GM12878 (cell line): ENCODE measurements around the gene ZNF419. TPM values are rescaled to one million over a fixed set of nuclear protein-coding genes. Genes with fewer than 3 reads are reported as not detected.

Experiments
- CEBPB ChIP-seq, 2 experiments: fragments of 150-350 bp in 1 of 2; IDR thresholded peaks; 2 replicates each; pipeline ENCODE4 v1.6.1; 2012 to 2014; ENCODE audit warnings: low read depth in 2 of 2, low read length in 2 of 2, borderline replicate concordance in 1 of 2, inconsistent platforms in 1 of 2
- CTCF ChIP-seq, 3 experiments: IDR thresholded peaks in 2 of 3; conservative IDR thresholded peaks in 1 of 3; 2 replicates each; pipeline ENCODE4 v1.5.1; 2011; ENCODE audit warnings: low read depth in 3 of 3, low read length in 3 of 3, mild to moderate bottlenecking in 3 of 3, control low read depth in 2 of 3, moderate library complexity in 2 of 3, inconsistent platforms in 1 of 3, mixed read lengths in 1 of 3; ENCODE audit not compliant: control insufficient read depth in 2 of 3, insufficient read depth in 1 of 3; ENCODE audit errors: extremely low read depth in 1 of 3
- IKZF1 ChIP-seq: fragments of 450-650 bp; conservative IDR thresholded peaks from 2 replicates; pipeline ENCODE4 v1.6.1; 2017; ENCODE audit warnings: antibody characterized with exemption, mild to moderate bottlenecking
- LARP7 ChIP-seq: fragments of 450-650 bp; IDR thresholded peaks from 2 replicates; pipeline ENCODE4 v1.6.1; 2017; ENCODE audit warnings: mild to moderate bottlenecking
- MLLT1 ChIP-seq: fragments of 450-650 bp; IDR thresholded peaks from 2 replicates; pipeline ENCODE4 v1.6.1; 2016; ENCODE audit warnings: mild to moderate bottlenecking
- MTA3 ChIP-seq: IDR thresholded peaks from 2 replicates; pipeline ENCODE4 v1.6.1; 2012; ENCODE audit warnings: low read length, inconsistent platforms, borderline replicate concordance
- NBN ChIP-seq: fragments of 450-650 bp; IDR thresholded peaks from 2 replicates; pipeline ENCODE4 v1.6.1; 2016
- NR2C1 ChIP-seq: fragments of 450-650 bp; IDR thresholded peaks from 2 replicates; pipeline ENCODE4 v1.6.1; 2017; ENCODE audit warnings: antibody characterized with exemption, mild to moderate bottlenecking, moderate library complexity
- POU2F2 ChIP-seq: IDR thresholded peaks from 3 replicates; pipeline ENCODE4 v1.6.1; 2011; ENCODE audit warnings: low read depth, mild to moderate bottlenecking, low read length, borderline replicate concordance
- RELB ChIP-seq: fragments of 450-650 bp; IDR thresholded peaks from 2 replicates; pipeline ENCODE4 v1.6.1; 2017; ENCODE audit warnings: low read depth, mild to moderate bottlenecking, moderate library complexity
- RFX5 ChIP-seq: IDR thresholded peaks from 2 replicates; pipeline ENCODE4 v1.6.1; 2011; ENCODE audit warnings: low read depth, low read length, improper control_type of control experiment
- SP1 ChIP-seq: IDR thresholded peaks from one replicate; pipeline ENCODE4 v1.6.1; 2011; ENCODE audit warnings: low read depth, low read length
- TBL1XR1 ChIP-seq: IDR thresholded peaks from 2 replicates; pipeline ENCODE4 v1.6.1; 2012; ENCODE audit warnings: low read depth, low read length, improper control_type of control experiment
- ZBTB40 ChIP-seq: fragments of 450-650 bp; IDR thresholded peaks from 2 replicates; pipeline ENCODE4 v1.6.1; 2016; ENCODE audit warnings: mild to moderate bottlenecking, moderate library complexity, borderline replicate concordance
- ZNF274 ChIP-seq: IDR thresholded peaks from one replicate; pipeline ENCODE4 v1.8.0; 2011; ENCODE audit not compliant: insufficient read length, insufficient read depth
- ZNF384 ChIP-seq: IDR thresholded peaks from 2 replicates; pipeline ENCODE4 v1.6.1; 2012; ENCODE audit warnings: low read depth, mild to moderate bottlenecking, low read length, improper control_type of control experiment, borderline replicate concordance
- ZSCAN29 ChIP-seq: fragments of 450-650 bp; IDR thresholded peaks from 2 replicates; pipeline ENCODE4 v1.6.1; 2017; ENCODE audit warnings: mild to moderate bottlenecking, moderate library complexity
- polyA plus RNA-seq, 11 experiments: library from polyadenylated mRNA; depleted of rRNA in 4 of 11; unstranded in 6 of 11; stranded (reverse) in 5 of 11; fragments of >200 nt; fragmentation: Nextera tagmentation in 4 of 11; fragmentation: Illumina TruSeq in 1 of 11; extraction: Ambion mirVana in 4 of 11; extraction: Trizol in 1 of 11; gene quantifications; 1 replicate in 1 of 11; 2 replicates in 10 of 11; pipeline versions ENCODE4 v1.2.1 to v1.2.3, GENCODE V29; 2011 to 2016; ENCODE audit warnings: inconsistent platforms in 2 of 11, missing spikeins in 2 of 11, low read depth in 1 of 11
- total RNA-seq, 4 experiments: library from RNA; depleted of rRNA in 3 of 4; stranded (reverse); fragments of >200 nt in 3 of 4; fragmentation: Illumina TruSeq in 1 of 4; extraction: Trizol in 1 of 4; gene quantifications; 2 replicates each; pipeline versions ENCODE4 v1.2.1 to v1.2.3, GENCODE V29; 2013 to 2021

The ZNF419 gene
- total and polyA plus RNA-seq, 10 of the 15 experiments (the other 5 are each of a cell fraction or from before 2014, with no cell fraction given): 0.98 to 12.8 (median 7.3) TPM

- no peak for TF ChIP-seq ZNF274
- no peak for TF ChIP-seq LARP7
- TF ChIP-seq RELB: peak; percentile 84
- no peak for TF ChIP-seq NBN
- TF ChIP-seq ZBTB40: peak; percentile 96
- TF ChIP-seq POU2F2: no peak
- no peak for TF ChIP-seq RFX5
- peak; percentile 67 for TF ChIP-seq SP1
- no peak for TF ChIP-seq ZNF384
- TF ChIP-seq IKZF1: peak; percentile 88
- 0 out of 2 replicates have a peak, but pooled peaks have one; percentile 45 for TF ChIP-seq TBL1XR1
- no peak for TF ChIP-seq MTA3
- TF ChIP-seq CEBPB (IDR thresholded peaks at IDR 0.05; ENCODE audit: borderline replicate concordance in 1 of 2, low read depth in 2 of 2, low read length in 2 of 2): no peak
- TF ChIP-seq ZSCAN29: no peak
- TF ChIP-seq NR2C1: peak; percentile 10; the same call in 1 of the 2 replicates
- peak; percentile 99 for TF ChIP-seq MLLT1
- TF ChIP-seq CTCF (IDR thresholded peaks at IDR 0.05 in 2 of 3, conservative IDR thresholded peaks at IDR 0.05 in 1 of 3; ENCODE audit: control insufficient read depth in 2 of 3, extremely low read depth in 1 of 3, insufficient read depth in 1 of 3, low read depth in 3 of 3, low read length in 3 of 3): peak; percentile 38 to 65 (median 56)
These were observed 10.2 kb upstream of the ZNF419 start, which contains the start of gene ZNF772 (continued) for GRCh38 chr19:57477191-57478008.
